ENCODE results near the gene GINS2. TPM values are rescaled to one million over a fixed set of nuclear protein-coding genes. Genes with fewer than 3 reads are reported as not detected.
A peak's percentile ranks its signal among the peaks of the same experiment; 100 is the strongest.

GINS2 gene
- total RNA-seq, 1 donor = 8.6 TPM

DNA sequence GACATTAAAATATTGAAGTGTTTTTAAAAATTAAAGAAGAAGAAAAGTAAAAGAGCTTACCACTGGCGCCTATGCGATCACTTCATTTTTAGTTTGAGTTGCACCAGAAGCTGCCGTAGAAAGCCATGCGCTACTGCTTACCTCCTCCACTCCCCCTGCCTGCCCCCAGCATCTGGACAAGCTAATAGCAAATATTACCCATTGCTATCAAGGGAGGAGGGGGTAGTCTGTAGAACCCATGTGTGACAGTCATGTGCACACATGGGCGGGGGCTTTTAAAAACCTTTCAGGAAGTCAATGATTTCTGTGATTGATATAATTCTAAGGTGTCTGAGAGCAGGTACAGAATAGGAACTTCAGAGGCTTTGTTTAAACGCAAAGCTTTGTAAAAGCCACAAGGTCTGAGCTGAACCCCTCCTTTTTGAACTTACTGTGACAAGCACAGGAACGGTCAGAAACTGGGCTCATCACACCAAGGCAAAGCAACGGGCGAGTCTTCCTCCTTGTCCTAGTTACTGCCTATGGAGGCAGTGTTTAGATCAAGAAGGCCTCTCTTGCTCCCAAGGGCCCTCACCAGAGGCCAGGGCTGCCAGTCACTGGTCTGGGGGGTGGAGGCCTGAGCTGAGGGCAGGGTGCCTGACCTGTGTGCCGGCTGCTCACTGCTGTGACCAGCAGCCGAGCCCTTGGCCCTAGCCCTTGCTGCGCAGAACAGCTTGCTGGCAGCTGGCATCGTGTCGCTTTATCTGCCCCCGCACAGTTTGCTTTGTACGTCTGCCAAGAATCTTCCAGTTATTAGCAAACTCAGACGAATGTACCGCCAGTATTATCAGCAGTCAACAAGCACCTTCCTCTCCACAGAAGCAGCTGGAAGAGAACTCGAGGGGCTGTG lies 15.0 kb downstream of the GINS2 start:
- DNase-seq (ENCODE audit: low read depth) = peak; percentile 70
- H3K4me3 ChIP-seq (ENCODE audit: low read depth, low read length) = no peak overlapping the region
- no peak for TF ChIP-seq CTCF (IDR thresholded peaks at IDR 0.05; ENCODE audit: insufficient read depth, low read depth, low read length)

DNA sequence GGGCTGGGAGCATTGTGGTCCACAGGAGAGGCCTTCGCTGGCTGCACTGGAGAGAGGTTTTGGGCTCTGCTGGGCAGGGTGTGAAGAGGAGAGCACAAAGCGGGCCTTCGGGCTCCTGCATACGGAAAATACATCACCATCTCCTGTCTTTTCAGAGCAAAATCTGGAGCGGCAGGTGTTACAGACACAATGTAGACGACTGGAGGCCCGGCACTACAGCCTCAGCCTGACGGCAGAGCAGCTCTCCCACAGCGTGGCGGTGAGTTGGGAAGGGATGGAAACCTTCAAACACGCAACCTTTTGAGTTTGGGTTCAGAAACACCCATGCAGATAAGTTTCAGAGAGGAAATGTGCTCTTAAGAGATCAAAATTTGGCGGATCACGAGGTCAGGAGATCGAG lies 17.9 kb downstream of the GINS2 start:
- H3K4me3 ChIP-seq (ENCODE audit: low read depth, low read length) = no peak overlapping the region
- no peak for TF ChIP-seq CTCF (IDR thresholded peaks at IDR 0.05; ENCODE audit: insufficient read depth, low read depth, low read length)
- DNase-seq (ENCODE audit: low read depth) = no peak

DNA sequence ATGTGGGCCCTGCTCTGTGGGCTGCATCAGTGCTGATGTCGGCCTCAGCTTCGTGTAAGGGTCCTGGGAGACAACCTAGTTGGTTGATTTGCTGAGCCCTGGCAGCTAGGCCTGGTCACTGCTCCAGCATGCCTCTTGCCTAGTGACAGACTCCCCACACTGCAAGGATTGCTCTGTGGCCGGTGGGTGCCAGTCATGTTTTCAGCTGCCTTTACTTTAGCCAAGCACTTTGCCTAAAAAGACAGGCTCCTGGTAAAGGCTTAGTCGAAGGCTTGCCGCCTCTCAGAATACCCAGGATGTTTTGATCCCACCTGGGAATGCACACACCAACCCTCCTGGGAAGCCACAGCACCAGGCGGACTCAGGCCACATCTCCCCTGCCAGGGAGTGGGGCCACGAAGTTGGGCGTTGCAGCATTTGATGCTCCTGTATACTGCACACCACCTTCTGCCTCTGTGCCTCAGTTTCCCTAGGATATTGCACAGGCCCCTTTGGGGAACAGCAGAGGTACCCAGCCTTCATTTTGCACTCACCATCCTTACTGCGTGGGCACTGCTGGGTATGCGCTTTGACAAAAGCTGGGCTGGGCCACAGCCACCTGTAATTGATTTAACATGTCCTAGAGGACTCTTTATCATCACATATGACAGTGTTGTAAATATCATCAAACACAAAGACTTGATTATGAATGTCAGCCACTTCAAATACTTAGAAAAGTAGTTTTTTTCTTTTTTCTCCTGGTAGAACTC lies 19.9 kb downstream of the GINS2 start:
- TF ChIP-seq CTCF (IDR thresholded peaks at IDR 0.05; ENCODE audit: insufficient read depth, low read depth, low read length) = no peak
- DNase-seq (ENCODE audit: low read depth) = no peak
- H3K4me3 ChIP-seq (ENCODE audit: low read depth, low read length) = no peak overlapping the region

- no peak for DNase-seq (ENCODE audit: low read depth)
- no peak for TF ChIP-seq CTCF (IDR thresholded peaks at IDR 0.05; ENCODE audit: insufficient read depth, low read depth, low read length)
- H3K4me3 ChIP-seq (ENCODE audit: low read depth, low read length) = no peak overlapping the region
Observed at GRCh38 chr16:85667841-85668413, 20.8 kb downstream of the GINS2 start.

- TF ChIP-seq CTCF (IDR thresholded peaks at IDR 0.05; ENCODE audit: insufficient read depth, low read depth, low read length) = no peak
- no peak for DNase-seq (ENCODE audit: low read depth)
- no peak overlapping the region for H3K4me3 ChIP-seq (ENCODE audit: low read depth, low read length)
Observed at GRCh38 chr16:85667261-85667660, 21.5 kb downstream of the GINS2 start.

DNA sequence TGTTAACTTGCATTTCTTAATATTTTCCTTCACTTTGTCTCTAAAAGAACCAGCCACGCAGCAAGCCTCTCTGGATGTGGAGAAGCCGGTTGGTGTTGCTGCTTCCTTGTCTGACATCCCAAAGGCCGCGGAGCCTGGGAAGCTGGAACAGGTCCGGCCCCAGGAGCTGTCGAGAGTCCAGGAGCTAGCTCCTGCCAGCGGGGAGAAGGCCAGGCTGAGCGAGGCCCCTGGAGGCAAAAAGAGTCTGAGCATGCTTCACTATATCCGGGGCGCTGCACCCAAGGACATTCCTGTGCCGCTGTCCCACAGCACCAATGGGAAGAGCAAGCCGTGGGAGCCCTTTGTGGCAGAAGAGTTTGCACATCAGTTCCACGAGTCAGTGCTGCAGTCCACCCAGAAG lies 22.8 kb downstream of the GINS2 start:
- DNase-seq (ENCODE audit: low read depth) = no peak
- TF ChIP-seq CTCF (IDR thresholded peaks at IDR 0.05; ENCODE audit: insufficient read depth, low read depth, low read length) = no peak
- H3K4me3 ChIP-seq (ENCODE audit: low read depth, low read length) = no peak overlapping the region

Measured in fibroblast of villous mesenchyme (primary cell).